ENCODE data around the gene PSMB7.

PSMB7 gene

GRCh38 chr9:124392871-124393460 lies 22.3 kb downstream of the PSMB7 start:
- no peak overlapping the region for H3K4me3 ChIP-seq (replicated peaks; ENCODE audit: low read depth, low read length)
- TF ChIP-seq CTCF (IDR thresholded peaks at IDR 0.05; ENCODE audit: low read depth, low read length, missing control alignments): peak; percentile 57
- DNase-seq (ENCODE audit: extremely low read depth, low read depth): peak; percentile 63

GRCh38 chr9:124392254-124392870 lies 22.9 kb downstream of the PSMB7 start:
- DNase-seq (ENCODE audit: extremely low read depth, low read depth): no peak
- no peak for TF ChIP-seq CTCF (IDR thresholded peaks at IDR 0.05; ENCODE audit: low read depth, low read length, missing control alignments)
- no peak overlapping the region for H3K4me3 ChIP-seq (replicated peaks; ENCODE audit: low read depth, low read length)

- TF ChIP-seq CTCF (IDR thresholded peaks at IDR 0.05; ENCODE audit: low read depth, low read length, missing control alignments): no peak
- peak overlapping the region; percentile 16 for H3K4me3 ChIP-seq (replicated peaks; ENCODE audit: low read depth, low read length)
- no peak for DNase-seq (ENCODE audit: extremely low read depth, low read depth)
Observed at GRCh38 chr9:124390794-124391658, 24.2 kb downstream of the PSMB7 start.

GRCh38 chr9:124389146-124389939 lies 25.9 kb downstream of the PSMB7 start:
- DNase-seq (ENCODE audit: extremely low read depth, low read depth): no peak
- no peak for TF ChIP-seq CTCF (IDR thresholded peaks at IDR 0.05; ENCODE audit: low read depth, low read length, missing control alignments)
- no peak overlapping the region for H3K4me3 ChIP-seq (replicated peaks; ENCODE audit: low read depth, low read length)

DNA sequence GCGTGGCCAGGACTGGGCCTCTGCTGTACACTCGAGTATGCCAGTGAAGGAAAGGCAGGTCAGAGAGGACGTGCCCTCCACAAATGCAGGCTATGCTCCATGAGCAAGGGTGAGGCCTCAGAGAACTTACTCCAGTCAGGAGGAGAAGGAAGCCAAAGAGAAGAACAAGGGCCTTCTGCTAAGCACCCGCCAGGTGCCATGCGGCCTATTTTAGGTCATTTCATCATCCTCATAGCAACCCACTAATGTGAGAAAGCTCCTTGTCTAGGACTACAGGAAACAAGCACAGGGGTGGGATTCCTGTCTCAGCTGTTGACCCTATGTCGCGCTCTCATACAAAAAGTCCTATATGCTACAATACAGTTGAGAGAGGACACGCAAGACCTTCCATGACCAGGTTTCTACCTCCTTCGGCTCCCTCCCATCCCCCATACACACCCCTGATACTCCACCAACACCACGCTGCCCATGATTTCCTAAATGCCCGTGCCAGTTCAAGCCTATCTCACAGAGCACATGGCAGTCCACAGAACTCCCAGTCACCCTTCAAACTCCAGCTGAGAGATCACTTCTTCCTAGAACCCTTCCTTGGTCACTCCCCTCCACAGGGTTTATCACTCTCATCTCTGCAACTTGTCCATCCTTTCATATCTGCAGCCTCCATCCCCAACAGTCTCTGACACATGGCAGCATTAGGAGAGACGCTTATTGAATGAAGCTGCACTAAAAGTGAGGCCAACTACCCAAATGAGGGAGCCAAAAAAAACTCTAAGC lies 26.8 kb downstream of the PSMB7 start:
- no peak overlapping the region for H3K4me3 ChIP-seq (replicated peaks; ENCODE audit: low read depth, low read length)
- no peak for TF ChIP-seq CTCF (IDR thresholded peaks at IDR 0.05; ENCODE audit: low read depth, low read length, missing control alignments)
- DNase-seq (ENCODE audit: extremely low read depth, low read depth): no peak

- no peak for TF ChIP-seq CTCF (IDR thresholded peaks at IDR 0.05; ENCODE audit: low read depth, low read length, missing control alignments)
- no peak for DNase-seq (ENCODE audit: extremely low read depth, low read depth)
- no peak overlapping the region for H3K4me3 ChIP-seq (replicated peaks; ENCODE audit: low read depth, low read length)
Observed at GRCh38 chr9:124386201-124386600, 29.0 kb downstream of the PSMB7 start.
